ENCODE data around the gene CD36. TPM values are rescaled to one million over a fixed set of nuclear protein-coding genes. Genes with fewer than 3 reads are reported as not detected.

Gene CD36
- total and polyA plus RNA-seq, 2 donors (not counting 3 experiments of a cell fraction or from before 2014, with no cell fraction given): 0.58 to 0.87 TPM

- H3K4me1 ChIP-seq (ENCODE audit: control insufficient read depth, extremely low read depth, insufficient read depth, low read length): no peaks in the 10 kb centered on the region
- H3K9me1 ChIP-seq (replicated peaks; ENCODE audit: control insufficient read depth, extremely low read depth, insufficient read depth, low read length): no peaks in the 10 kb centered on the region
- H3K9ac ChIP-seq (replicated peaks; ENCODE audit: extremely low read depth, insufficient read depth, low read length): no peak overlapping the region
- DNase-seq (ENCODE audit: low read depth, low spot score) (no peak), FAIRE-seq (no peak)
- no peak overlapping the region for H3K27ac ChIP-seq (ENCODE audit: insufficient read depth, low read depth, low read length)
- dilution Hi-C loops (cut with MboI; ENCODE audit: extremely low pct_ligation_motif_present, low sequenced_read_pairs) (no loop called here), intact Hi-C loops (cut with micrococcal nuclease) (no loop called here)
- H3K4me3 ChIP-seq (replicated peaks in 1 of 3; ENCODE audit: insufficient read depth in 1 of 3, low read depth in 1 of 3, low read length in 3 of 3): no peak overlapping the region
- no TSS peak for BruUV-seq (replicated peaks)
- H3K36me3 ChIP-seq (ENCODE audit: control insufficient read depth in 2 of 2, extremely low read depth in 1 of 2, insufficient read depth in 2 of 2, low read length in 2 of 2): no peaks in the 10 kb centered on the region
- ChIA-PET POLR2A (no interaction called here), CTCF (interaction anchor here (0.7 to 0.9 kb wide), 3 partner anchors 9 to 13 kb away, joined by 3 to 4 read pairs (median 4); no protein-coding TSS in a partner anchor)
- no peak overlapping the region for H3K4me2 ChIP-seq (ENCODE audit: insufficient read depth, low read length)
- TF ChIP-seq MAX (IDR thresholded peaks at IDR 0.05; ENCODE audit: insufficient read depth, insufficient read length) (no peak), POLR2A (IDR thresholded peaks at IDR 0.05; ENCODE audit: low read depth, low read length) (no peak), POLR2AphosphoS5 (IDR thresholded peaks at IDR 0.05; ENCODE audit: insufficient read depth, low read depth, low read length) (no peak), MYC (IDR thresholded peaks at IDR 0.05; ENCODE audit: low read depth, low read length) (no peak), CTCF (IDR thresholded peaks at IDR 0.05; ENCODE audit: extremely low read depth in 1 of 2, insufficient read depth in 1 of 2, low read depth in 1 of 2, low read length in 2 of 2) (no peak), EZH2 (IDR thresholded peaks at IDR 0.05; ENCODE audit: borderline replicate concordance, low read depth, low read length, severe bottlenecking) (no peak), JUN (IDR thresholded peaks at IDR 0.05; ENCODE audit: borderline replicate concordance, insufficient read depth, insufficient read length, low read depth) (no peak), FOS (IDR thresholded peaks at IDR 0.05; ENCODE audit: borderline replicate concordance, insufficient read depth, low read length) (no peak), GATA2 (IDR thresholded peaks at IDR 0.05; ENCODE audit: insufficient read depth, insufficient read length, low read depth, low read length) (no peak)
- peaks cover 0 to 2% of the 10 kb centered on the region in 2 experiments for H3K27me3 ChIP-seq (ENCODE audit: control insufficient read depth in 2 of 2, insufficient read depth in 2 of 2, low read length in 2 of 2)
- H2AFZ ChIP-seq (ENCODE audit: low read depth, low read length): no peak overlapping the region
- no peaks in the 10 kb centered on the region for H4K20me1 ChIP-seq (replicated peaks; ENCODE audit: control insufficient read depth, extremely low read depth, insufficient read depth, low read length)
- H3K79me2 ChIP-seq (ENCODE audit: control insufficient read depth, insufficient read depth, low read length): no peaks in the 10 kb centered on the region
- no peaks in the 10 kb centered on the region for H3K9me3 ChIP-seq (replicated peaks; ENCODE audit: control insufficient read depth, insufficient read depth, low read length)
Measured at GRCh38 chr7:80632139-80632538, 6.3 kb upstream of the CD36 start.
